ENCODE data around the gene PRR35. TPM values are rescaled to one million over a fixed set of nuclear protein-coding genes. Genes with fewer than 3 reads are reported as not detected.

The PRR35 gene
- polyA plus RNA-seq, 1 donor (not counting 4 experiments of a cell fraction or from before 2014, with no cell fraction given), result not detected

DNA sequence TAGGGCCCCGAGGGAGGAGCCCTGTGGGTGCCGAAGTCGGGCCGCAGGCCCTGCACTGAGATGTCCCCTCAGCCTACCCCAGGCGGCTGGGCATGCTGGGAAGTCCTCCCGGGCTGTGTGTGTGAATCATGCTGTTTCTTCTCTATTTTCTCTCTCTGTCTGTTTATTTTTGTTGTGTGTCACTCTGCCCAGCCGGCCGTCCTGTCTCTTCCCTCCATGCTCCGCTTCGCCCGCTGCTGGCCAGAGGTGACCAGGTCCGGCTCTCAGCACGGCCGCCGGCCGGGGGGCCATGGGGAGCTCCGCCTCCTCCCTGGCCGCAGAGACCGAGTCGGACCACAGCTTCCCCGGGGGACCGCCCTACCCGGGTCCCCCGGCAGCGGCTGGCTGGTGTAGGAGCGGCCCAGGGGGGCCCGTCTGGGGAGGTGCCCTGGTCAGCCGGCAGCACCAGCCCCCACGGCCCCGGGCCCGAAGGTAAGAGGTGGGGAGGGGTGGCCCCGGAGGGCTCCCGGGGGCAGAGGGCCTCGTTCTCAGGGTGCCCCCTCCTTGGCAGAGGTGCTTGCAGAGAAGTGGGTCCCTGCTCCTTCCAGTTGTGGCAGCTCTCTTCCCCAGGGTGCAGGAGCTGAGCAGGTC is 20.2 kb upstream of the PRR35 start:
- dilution Hi-C loops (cut with MboI; ENCODE audit: extremely low pct_ligation_motif_present, low sequenced_read_pairs), result no loop called here
- Histone ChIP-seq H3K27ac (ENCODE audit: control insufficient read depth, insufficient read depth, low read length) (no peak overlapping the region), H3K4me3 (ENCODE audit: control insufficient read depth in 2 of 3, extremely low read depth in 1 of 3, insufficient read depth in 2 of 3, low read depth in 1 of 3, low read length in 3 of 3) (no peak overlapping the region), H3K9me1 (ENCODE audit: control insufficient read depth, extremely low read depth, insufficient read depth, low read length) (peaks cover 4% of the 10 kb centered on the region), H3K36me3 (ENCODE audit: control insufficient read depth in 2 of 2, extremely low read depth in 1 of 2, insufficient read depth in 2 of 2, low read length in 2 of 2) (peaks cover 7 to 14% of the 10 kb centered on the region in 2 experiments), H2AFZ (ENCODE audit: control insufficient read depth, low read length) (no peak overlapping the region), H3K4me1 (ENCODE audit: control insufficient read depth, extremely low read depth, insufficient read depth, low read length) (peaks cover 9% of the 10 kb centered on the region), H3K9me3 (ENCODE audit: control insufficient read depth, low read depth, low read length) (no peaks in the 10 kb centered on the region), H3K9ac (ENCODE audit: control insufficient read depth, extremely low read depth, insufficient read depth, low read length) (no peak overlapping the region), H3K27me3 (ENCODE audit: control insufficient read depth, extremely low read depth, insufficient read depth, low read length) (no peaks in the 10 kb centered on the region), H3K79me2 (ENCODE audit: control insufficient read depth, insufficient read depth, low read length) (peaks cover 91% of the 10 kb centered on the region), H4K20me1 (ENCODE audit: control insufficient read depth, extremely low read depth, insufficient read depth, low read length) (peaks cover 30% of the 10 kb centered on the region), H3K4me2 (ENCODE audit: control insufficient read depth, extremely low read depth, insufficient read depth, low read depth, low read length) (no peak overlapping the region)
- TF ChIP-seq EZH2 (IDR thresholded peaks at IDR 0.05; ENCODE audit: low read length), result no peak
- TF ChIP-seq, protein P1, sequence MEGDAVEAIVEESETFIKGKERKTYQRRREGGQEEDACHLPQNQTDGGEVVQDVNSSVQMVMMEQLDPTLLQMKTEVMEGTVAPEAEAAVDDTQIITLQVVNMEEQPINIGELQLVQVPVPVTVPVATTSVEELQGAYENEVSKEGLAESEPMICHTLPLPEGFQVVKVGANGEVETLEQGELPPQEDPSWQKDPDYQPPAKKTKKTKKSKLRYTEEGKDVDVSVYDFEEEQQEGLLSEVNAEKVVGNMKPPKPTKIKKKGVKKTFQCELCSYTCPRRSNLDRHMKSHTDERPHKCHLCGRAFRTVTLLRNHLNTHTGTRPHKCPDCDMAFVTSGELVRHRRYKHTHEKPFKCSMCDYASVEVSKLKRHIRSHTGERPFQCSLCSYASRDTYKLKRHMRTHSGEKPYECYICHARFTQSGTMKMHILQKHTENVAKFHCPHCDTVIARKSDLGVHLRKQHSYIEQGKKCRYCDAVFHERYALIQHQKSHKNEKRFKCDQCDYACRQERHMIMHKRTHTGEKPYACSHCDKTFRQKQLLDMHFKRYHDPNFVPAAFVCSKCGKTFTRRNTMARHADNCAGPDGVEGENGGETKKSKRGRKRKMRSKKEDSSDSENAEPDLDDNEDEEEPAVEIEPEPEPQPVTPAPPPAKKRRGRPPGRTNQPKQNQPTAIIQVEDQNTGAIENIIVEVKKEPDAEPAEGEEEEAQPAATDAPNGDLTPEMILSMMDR (optimal IDR thresholded peaks at IDR 0.05 in 1 of 3, IDR thresholded peaks at IDR 0.05 in 1 of 3, conservative IDR thresholded peaks at IDR 0.05 in 1 of 3; ENCODE audit: extremely low read depth in 1 of 3, insufficient read depth in 2 of 3, low read length in 3 of 3), result no peak
- DNase-seq (ENCODE audit: low read depth, low spot score) (no peak), FAIRE-seq (no peak)

- Histone ChIP-seq H3K4me3 (ENCODE audit: control insufficient read depth in 2 of 3, extremely low read depth in 1 of 3, insufficient read depth in 2 of 3, low read depth in 1 of 3, low read length in 3 of 3) (no peak overlapping the region), H3K4me1 (ENCODE audit: control insufficient read depth, extremely low read depth, insufficient read depth, low read length) (peaks cover 2% of the 10 kb centered on the region), H3K9me3 (ENCODE audit: control insufficient read depth, low read depth, low read length) (no peaks in the 10 kb centered on the region), H4K20me1 (ENCODE audit: control insufficient read depth, extremely low read depth, insufficient read depth, low read length) (peaks cover 25% of the 10 kb centered on the region), H3K79me2 (ENCODE audit: control insufficient read depth, insufficient read depth, low read length) (peaks cover 87% of the 10 kb centered on the region), H3K9me1 (ENCODE audit: control insufficient read depth, extremely low read depth, insufficient read depth, low read length) (no peaks in the 10 kb centered on the region), H3K9ac (ENCODE audit: control insufficient read depth, extremely low read depth, insufficient read depth, low read length) (no peak overlapping the region), H3K4me2 (ENCODE audit: control insufficient read depth, extremely low read depth, insufficient read depth, low read depth, low read length) (no peak overlapping the region), H3K27me3 (ENCODE audit: control insufficient read depth, extremely low read depth, insufficient read depth, low read length) (no peaks in the 10 kb centered on the region), H3K36me3 (ENCODE audit: control insufficient read depth in 2 of 2, extremely low read depth in 1 of 2, insufficient read depth in 2 of 2, low read length in 2 of 2) (peaks cover 7 to 18% of the 10 kb centered on the region in 2 experiments), H2AFZ (ENCODE audit: control insufficient read depth, low read length) (no peak overlapping the region), H3K27ac (ENCODE audit: control insufficient read depth, insufficient read depth, low read length) (no peak overlapping the region)
- dilution Hi-C loops (cut with MboI; ENCODE audit: extremely low pct_ligation_motif_present, low sequenced_read_pairs), result no loop called here
- TF ChIP-seq EZH2 (IDR thresholded peaks at IDR 0.05; ENCODE audit: low read length), result no peak
- TF ChIP-seq, protein P1 (optimal IDR thresholded peaks at IDR 0.05 in 1 of 3, IDR thresholded peaks at IDR 0.05 in 1 of 3, conservative IDR thresholded peaks at IDR 0.05 in 1 of 3; ENCODE audit: extremely low read depth in 1 of 3, insufficient read depth in 2 of 3, low read length in 3 of 3), result no peak
- no peak for DNase-seq (ENCODE audit: low read depth, low spot score)
- no peak for FAIRE-seq
These were observed 19.4 kb upstream of the PRR35 start for GRCh38 chr16:540645-541340.

All from keratinocyte (primary cell).